Peyer's patch (tissue), 4 donors: ENCODE measurements around the gene DCST1. TPM values are rescaled to one million over a fixed set of nuclear protein-coding genes. Genes with fewer than 3 reads are reported as not detected.

Source experiments
- DNase-seq, 3 donors: peaks; one replicate each; pipeline ENCODE4 v3.0.0-alpha.2; 2017 to 2019
- H3K27ac ChIP-seq, 4 donors: fragments of 200-600 bp; sonication (generic); one replicate each; pipeline ENCODE4 v1.5.1; 2016 to 2019
- H3K27me3 ChIP-seq, 2 donors: fragments of 200-600 bp; sonication (generic); one replicate each; pipeline ENCODE4 v1.5.1; 2019
- H3K36me3 ChIP-seq, 3 donors: fragments of 200-600 bp; sonication (generic); one replicate each; pipeline ENCODE4 v1.5.1; 2016 to 2019
- H3K4me1 ChIP-seq, 4 donors: fragments of 200-600 bp; sonication (generic); one replicate each; pipeline ENCODE4 v1.5.1; 2016 to 2019
- H3K4me3 ChIP-seq, 4 donors: fragments of 200-600 bp; sonication (generic); 1 replicate in 3 of 4; 2 replicates in 1 of 4; pipeline ENCODE4 v1.5.1; 2016 to 2019; ENCODE audit warnings: mild to moderate bottlenecking in 1 of 4
- H3K9me3 ChIP-seq, 4 donors: fragments of 200-600 bp; sonication (generic); one replicate each; pipeline ENCODE4 v1.5.1; 2016 to 2019; ENCODE audit warnings: mild to moderate bottlenecking in 1 of 4
- CTCF ChIP-seq, 6 experiments: fragments of 450-650 bp in 4 of 6; fragments of 200-600 bp in 2 of 6; sonication (generic) in 1 of 6; IDR thresholded peaks; one replicate each; pipeline ENCODE4 v1.5.1; 2017 to 2019; ENCODE audit warnings: antibody characterized with exemption in 6 of 6, mild to moderate bottlenecking in 3 of 6, moderate library complexity in 1 of 6
- POLR2A ChIP-seq, 2 donors: fragments of 450-650 bp; IDR thresholded peaks; one replicate each; pipeline ENCODE4 v1.5.1; 2017; ENCODE audit warnings: antibody characterized with exemption in 2 of 2, mild to moderate bottlenecking in 2 of 2, moderate library complexity in 2 of 2
- total RNA-seq, 4 donors: library from RNA; depleted of rRNA; stranded (reverse); fragments of >200 nt; gene quantifications; one replicate each; pipeline ENCODE4 v1.1.0, GENCODE V29; 2016

Gene DCST1
- total RNA-seq, 4 donors from 2014 or later = 0.88 to 2.7 TPM; not detected in 2

GRCh38 chr1:155053531-155054105 is 20.0 kb downstream of the DCST1 start:
- Histone ChIP-seq H3K4me1 (peaks cover 0 to 28% (median 12%) of the 10 kb centered on the region in 4 donors), H3K36me3 (peaks cover 0 to 50% (median 0%) of the 10 kb centered on the region in 3 donors), H3K27me3 (no peaks in the 10 kb centered on the region), H3K9me3 (no peaks in the 10 kb centered on the region), H3K4me3 (no peak overlapping the region), H3K27ac (no peak overlapping the region)
- no peak for DNase-seq
- TF ChIP-seq CTCF (IDR thresholded peaks at IDR 0.05) = no peak

GRCh38 chr1:155057104-155057503 is 23.5 kb downstream of the DCST1 start:
- H3K9me3 ChIP-seq = peaks cover 0 to 4% (median 0%) of the 10 kb centered on the region in 4 donors
- H3K27me3 ChIP-seq = no peaks in the 10 kb centered on the region
- no peak for DNase-seq
- no peak overlapping the region for H3K4me3 ChIP-seq
- peaks cover 0 to 78% (median 0%) of the 10 kb centered on the region in 3 donors for H3K36me3 ChIP-seq
- peaks cover 0 to 25% (median 10%) of the 10 kb centered on the region in 4 donors for H3K4me1 ChIP-seq
- H3K27ac ChIP-seq = no peak overlapping the region
- TF ChIP-seq CTCF (IDR thresholded peaks at IDR 0.05) = no peak
- TF ChIP-seq POLR2A (IDR thresholded peaks at IDR 0.05) = no peak

- TF ChIP-seq CTCF (IDR thresholded peaks at IDR 0.05) = no peak
- TF ChIP-seq POLR2A (IDR thresholded peaks at IDR 0.05) = no peak
- H3K36me3 ChIP-seq = peaks cover 0 to 78% (median 0%) of the 10 kb centered on the region in 3 donors
- H3K4me1 ChIP-seq = peaks cover 0 to 25% (median 15%) of the 10 kb centered on the region in 4 donors
- peaks cover 0 to 4% (median 0%) of the 10 kb centered on the region in 4 donors for H3K9me3 ChIP-seq
- H3K27me3 ChIP-seq = no peaks in the 10 kb centered on the region
- H3K27ac ChIP-seq = no peak overlapping the region
- no peak overlapping the region for H3K4me3 ChIP-seq
- no peak for DNase-seq
These were observed 24.2 kb downstream of the DCST1 start for GRCh38 chr1:155057788-155058211.

GRCh38 chr1:155060736-155061135 is 27.1 kb downstream of the DCST1 start:
- Histone ChIP-seq H3K4me1 (peaks cover 0 to 35% (median 19%) of the 10 kb centered on the region in 4 donors), H3K27ac (no peak overlapping the region), H3K27me3 (no peaks in the 10 kb centered on the region), H3K36me3 (peaks cover 0 to 56% (median 0%) of the 10 kb centered on the region in 3 donors), H3K4me3 (no peak overlapping the region), H3K9me3 (peaks cover 0 to 4% (median 0%) of the 10 kb centered on the region in 4 donors)
- no peak for DNase-seq
- TF ChIP-seq CTCF (IDR thresholded peaks at IDR 0.05) (no peak), POLR2A (IDR thresholded peaks at IDR 0.05) (no peak)

GRCh38 chr1:155061381-155062150 is 27.9 kb downstream of the DCST1 start:
- TF ChIP-seq POLR2A (IDR thresholded peaks at IDR 0.05) (no peak), CTCF (IDR thresholded peaks at IDR 0.05) (peak; percentile 99 to 100 (median 99))
- Histone ChIP-seq H3K36me3 (peaks cover 0 to 48% (median 0%) of the 10 kb centered on the region in 3 donors), H3K4me1 (peaks cover 0 to 35% (median 19%) of the 10 kb centered on the region in 4 donors), H3K27me3 (no peaks in the 10 kb centered on the region), H3K27ac (no peak overlapping the region), H3K9me3 (peaks cover 0 to 4% (median 0%) of the 10 kb centered on the region in 4 donors), H3K4me3 (peak overlapping the region in 1 of 4 donors; percentile 20)
- DNase-seq = peak; percentile 94 to 98 (median 98)
